MCF 10A (cell line): ENCODE results near the gene EXOSC7. TPM values are rescaled to one million over a fixed set of nuclear protein-coding genes. Genes with fewer than 3 reads are reported as not detected.

Experiments used
- BruUV-seq: library from RNA; stranded (reverse); fragments of 400-500 nt; replicated peaks from 2 replicates; lab custom pipeline; 2021; lab: Mats Ljungman, UMichigan
- CTCF ChIA-PET: fragments of 300-600 bp; sonication (Branson Sonifier 250); formaldehyde crosslinking; extraction: SDS; loops from one replicate; lab custom pipeline; 2021; ENCODE audit warnings: antibody characterized with exemption, inconsistent platforms; lab: Yijun Ruan, JAX
- POLR2A ChIA-PET: fragments of 300-600, 350-650 bp; sonication (Branson Sonifier 250); formaldehyde crosslinking; extraction: SDS; loops from one replicate; lab custom pipeline; 2020; ENCODE audit warnings: antibody characterized with exemption, inconsistent platforms; lab: Yijun Ruan, JAX
- DNase-seq: peaks from one replicate; pipeline ENCODE4 v3.0.0-alpha.2; 2018; ENCODE audit not compliant: unreplicated experiment
- H3K27ac Mint-ChIP-seq: one replicate; pipeline ENCODE4 v1.8.0; 2022; ENCODE audit warnings: mild to moderate bottlenecking, low read depth, mixed read lengths; ENCODE audit not compliant: unreplicated experiment
- H3K27me3 Mint-ChIP-seq: one replicate; pipeline ENCODE4 v1.8.0; 2022; ENCODE audit warnings: mixed read lengths; ENCODE audit not compliant: insufficient read depth, unreplicated experiment
- H3K36me3 Mint-ChIP-seq: one replicate; pipeline ENCODE4 v1.8.0; 2022; ENCODE audit warnings: mild to moderate bottlenecking, moderate library complexity, mixed read lengths; ENCODE audit not compliant: insufficient read depth, unreplicated experiment
- H3K4me1 Mint-ChIP-seq: one replicate; pipeline ENCODE4 v1.8.0; 2022; ENCODE audit warnings: mixed read lengths; ENCODE audit not compliant: insufficient read depth, unreplicated experiment
- H3K4me3 Mint-ChIP-seq: one replicate; pipeline ENCODE4 v1.8.0; 2022; ENCODE audit warnings: mild to moderate bottlenecking, moderate library complexity, mixed read lengths; ENCODE audit not compliant: unreplicated experiment
- H3K9me3 Mint-ChIP-seq: one replicate; pipeline ENCODE4 v1.8.0; 2022; ENCODE audit warnings: mixed read lengths; ENCODE audit not compliant: unreplicated experiment
- CTCF ChIP-seq: fragments of 200-600 bp; IDR thresholded peaks from one replicate; pipeline ENCODE4 v1.8.0; 2022; ENCODE audit warnings: antibody characterized with exemption, mild to moderate bottlenecking; ENCODE audit not compliant: unreplicated experiment
- intact Hi-C: fragments of 100-400 bp; cut with micrococcal nuclease; formaldehyde crosslinking; loops from 2 replicates; pipeline ENCODE4 v1.14.1; 2022
- total RNA-seq: library from RNA; stranded (reverse); gene quantifications from 2 replicates; pipeline ENCODE4 v1.2.3, GENCODE V29; 2022

The EXOSC7 gene
- total RNA-seq, 1 experiment from 2014 or later: 73.3 TPM

DNA sequence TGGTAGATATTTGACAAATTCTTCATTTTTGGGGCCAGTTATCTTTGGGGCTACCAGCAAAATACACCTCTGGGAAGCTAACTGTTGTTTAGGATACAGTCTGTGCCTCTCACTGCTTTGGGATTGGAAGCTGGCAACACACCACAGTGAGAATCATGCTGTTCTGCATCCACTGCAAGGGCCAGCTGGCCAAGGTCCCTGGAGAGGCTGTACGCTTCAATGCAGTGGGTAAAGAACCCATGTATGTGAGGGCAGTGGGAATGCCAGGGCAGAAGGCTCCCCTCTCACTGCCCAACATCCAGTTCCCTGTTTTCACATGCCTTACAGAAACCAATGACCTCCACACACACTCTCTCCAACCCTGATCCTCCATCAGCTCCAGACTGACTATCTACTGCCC lies 20.1 kb upstream of the EXOSC7 start:
- ChIA-PET POLR2A (interaction anchor here (0.6 kb wide), 1 partner anchor 56 kb away, joined by 3 read pairs; no protein-coding TSS in a partner anchor), CTCF (interaction anchor here (1.0 kb wide), 1 partner anchor 13 kb away, joined by 3 read pairs; no protein-coding TSS in a partner anchor)
- TF ChIP-seq CTCF: no peak
- Mint-ChIP-seq H3K36me3 (peaks cover 19% of the 10 kb centered on the region), H3K4me3 (no peak overlapping the region), H3K27me3 (no peaks in the 10 kb centered on the region), H3K9me3 (no peaks in the 10 kb centered on the region), H3K27ac (no peak overlapping the region), H3K4me1 (no peaks in the 10 kb centered on the region)
- intact Hi-C loops: no loop called here
- DNase-seq: no peak
- BruUV-seq: no TSS peak

DNA sequence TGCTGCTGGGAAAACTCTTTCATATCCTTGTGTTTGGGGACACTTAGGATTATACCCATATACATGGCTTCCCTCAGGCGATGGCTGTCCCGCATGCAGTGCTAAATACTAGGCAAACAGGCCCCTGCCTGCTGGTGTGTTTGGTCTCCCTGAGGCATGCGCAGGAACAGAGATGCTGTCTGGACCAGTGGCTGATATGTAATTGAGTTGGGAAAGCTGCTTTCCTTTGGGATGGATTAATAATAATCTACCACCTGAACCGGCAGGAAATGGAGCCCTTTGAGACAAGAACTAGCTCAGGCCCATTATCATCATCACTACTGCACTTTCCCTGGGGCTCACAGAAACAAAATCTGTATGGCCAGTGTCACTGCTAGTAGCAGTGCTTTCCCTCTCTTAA lies 18.1 kb upstream of the EXOSC7 start:
- no peak for TF ChIP-seq CTCF
- Mint-ChIP-seq H3K9me3 (no peaks in the 10 kb centered on the region), H3K36me3 (peaks cover 19% of the 10 kb centered on the region), H3K4me1 (peaks cover 10% of the 10 kb centered on the region), H3K27me3 (no peaks in the 10 kb centered on the region), H3K27ac (no peak overlapping the region), H3K4me3 (no peak overlapping the region)
- CTCF ChIA-PET: no interaction called here
- intact Hi-C loops: no loop called here
- POLR2A ChIA-PET: interaction anchor here (2.0 kb wide), 1 partner anchor 18 kb away, joined by 7 read pairs; the partner anchor contains the start of genes EXOSC7 and ZDHHC3
- no TSS peak for BruUV-seq
- no peak for DNase-seq

- H3K36me3 Mint-ChIP-seq: peaks cover 19% of the 10 kb centered on the region
- DNase-seq: no peak
- ChIA-PET CTCF (no interaction called here), POLR2A (interaction anchor here (2.0 kb wide), 1 partner anchor 18 kb away, joined by 7 read pairs; the partner anchor contains the start of genes EXOSC7 and ZDHHC3)
- H3K27me3 Mint-ChIP-seq: no peaks in the 10 kb centered on the region
- H3K4me3 Mint-ChIP-seq: no peak overlapping the region
- no TSS peak for BruUV-seq
- intact Hi-C loops: no loop called here
- peaks cover 14% of the 10 kb centered on the region for H3K4me1 Mint-ChIP-seq
- no peaks in the 10 kb centered on the region for H3K9me3 Mint-ChIP-seq
- no peak overlapping the region for H3K27ac Mint-ChIP-seq
- TF ChIP-seq CTCF: no peak
Measured at GRCh38 chr3:44958386-44958785, 17.7 kb upstream of the EXOSC7 start.

DNA sequence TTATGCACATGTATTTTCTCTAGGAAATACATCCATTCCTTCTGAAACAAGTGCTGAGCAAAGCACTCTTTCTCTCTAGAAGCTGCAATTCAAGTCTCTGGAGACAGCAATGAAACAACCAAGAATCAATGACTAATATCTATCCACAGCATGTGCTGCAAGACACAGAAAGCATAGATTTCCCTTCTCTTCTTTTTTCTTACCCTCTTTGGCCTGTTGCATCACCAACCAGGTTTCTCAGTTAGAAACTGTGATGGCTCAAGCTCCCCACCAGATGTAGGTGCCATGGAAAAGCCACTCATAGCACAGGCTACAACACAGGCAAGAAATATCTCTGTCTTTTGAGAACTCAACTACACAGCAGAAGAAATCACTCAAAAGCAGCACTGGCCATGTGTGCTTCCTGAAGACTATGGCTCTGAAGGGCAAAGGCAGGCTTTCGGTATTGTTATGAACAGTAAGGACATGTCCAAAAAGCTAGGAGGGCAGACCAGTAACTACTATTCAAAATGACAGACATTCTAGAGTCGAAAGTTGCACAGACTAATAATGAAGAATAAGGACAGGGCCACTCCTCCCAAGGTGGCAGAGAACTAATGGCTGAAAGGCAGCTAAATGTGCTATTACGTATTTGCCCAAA lies 15.5 kb upstream of the EXOSC7 start:
- Mint-ChIP-seq H3K36me3 (peaks cover 19% of the 10 kb centered on the region), H3K27ac (no peak overlapping the region), H3K4me1 (peaks cover 29% of the 10 kb centered on the region), H3K27me3 (no peaks in the 10 kb centered on the region), H3K4me3 (no peak overlapping the region), H3K9me3 (no peaks in the 10 kb centered on the region)
- ChIA-PET CTCF (interaction anchor here (0.5 kb wide), 1 partner anchor 431 kb away, joined by 3 read pairs; no protein-coding TSS in a partner anchor), POLR2A (interaction anchor here (0.7 to 1.3 kb wide), 2 partner anchors 16 to 18 kb away, joined by 3 to 6 read pairs; no protein-coding TSS in a partner anchor)
- DNase-seq: no peak
- TF ChIP-seq CTCF: no peak
- no TSS peak for BruUV-seq
- intact Hi-C loops: no loop called here
